Measurements from ENCODE around the gene INS.

The INS gene

DNA sequence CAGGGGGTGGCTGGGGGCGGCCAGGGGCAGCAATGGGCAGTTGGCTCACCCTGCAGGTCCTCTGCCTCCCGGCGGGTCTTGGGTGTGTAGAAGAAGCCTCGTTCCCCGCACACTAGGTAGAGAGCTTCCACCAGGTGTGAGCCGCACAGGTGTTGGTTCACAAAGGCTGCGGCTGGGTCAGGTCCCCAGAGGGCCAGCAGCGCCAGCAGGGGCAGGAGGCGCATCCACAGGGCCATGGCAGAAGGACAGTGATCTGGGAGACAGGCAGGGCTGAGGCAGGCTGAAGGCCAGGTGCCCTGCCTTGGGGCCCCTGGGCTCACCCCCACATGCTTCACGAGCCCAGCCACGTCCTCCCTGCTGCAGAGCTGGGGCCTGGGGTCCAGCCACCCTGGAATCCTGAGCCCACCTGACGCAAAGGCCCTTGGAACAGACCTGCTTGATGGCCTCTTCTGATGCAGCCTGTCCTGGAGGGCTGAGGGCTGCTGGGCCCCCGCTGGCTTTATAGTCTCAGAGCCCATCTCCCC lies at the start of gene INS:
INS (minus strand) TSS at position 474 of the 524 bp plus-strand sequence; CDS start at position 236, 238 bp downstream.
- no peak for DNase-seq (ENCODE audit: low read depth in 2 of 2)

DNA sequence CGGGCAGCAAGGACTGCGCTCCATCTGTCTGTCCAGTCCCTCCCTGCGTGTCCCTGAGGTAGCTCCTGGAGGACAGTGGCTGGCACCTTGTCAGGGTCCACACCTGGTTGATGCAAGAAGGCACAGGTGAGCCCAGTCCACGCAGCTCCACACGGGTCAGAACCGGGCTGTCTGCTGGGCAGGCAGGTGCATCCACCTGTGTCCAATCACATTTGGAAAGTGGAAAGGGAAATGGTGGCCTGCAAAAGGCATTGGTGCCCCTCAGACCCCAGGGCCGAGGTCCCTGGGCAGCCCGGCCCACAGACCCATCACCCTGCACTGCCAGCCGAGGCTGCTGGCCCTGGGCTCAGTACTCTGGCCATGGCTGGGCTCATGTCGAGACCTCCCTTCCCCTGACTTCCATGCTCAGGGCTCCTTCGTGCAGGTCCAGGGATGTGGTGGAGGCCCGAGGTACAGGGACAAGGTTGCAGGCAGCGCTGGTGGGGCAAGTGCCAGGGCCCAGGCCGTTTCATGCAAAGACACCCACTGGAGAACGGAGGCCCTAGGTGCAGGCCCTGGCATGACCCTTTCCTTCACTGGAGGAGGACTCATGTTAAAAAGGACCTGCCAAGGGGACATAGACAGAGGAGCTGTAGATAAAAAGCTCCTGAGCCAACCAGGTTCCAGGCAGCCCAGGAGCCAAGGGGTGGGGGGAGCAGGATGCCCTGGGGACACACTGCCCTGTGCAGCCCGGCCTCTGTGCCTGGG lies 49.5 kb upstream of the INS start:
- no peak for DNase-seq (ENCODE audit: low read depth in 2 of 2)

DNA sequence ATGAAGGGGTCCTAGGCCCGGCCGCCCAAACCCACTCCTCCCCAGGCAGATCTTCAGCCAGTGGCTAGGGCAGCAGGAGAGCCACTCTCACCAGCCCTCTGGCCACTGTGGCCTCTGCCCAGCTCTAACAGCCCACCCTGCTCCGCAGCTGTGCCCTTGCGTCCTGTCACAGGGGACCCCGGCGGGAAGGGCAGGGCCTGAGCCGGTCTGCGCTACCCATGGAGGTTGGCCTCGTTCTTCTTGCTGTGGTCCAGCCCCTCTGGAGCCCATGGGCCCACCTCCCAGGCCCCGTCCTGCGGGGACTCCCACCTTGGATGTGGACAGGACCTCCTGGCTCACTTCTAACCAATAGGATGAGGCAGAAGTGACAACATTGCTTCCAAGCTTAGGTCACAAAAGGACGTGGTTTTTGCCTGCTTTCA lies 48.9 kb upstream of the INS start:
- DNase-seq (ENCODE audit: low read depth in 2 of 2): no peak

DNA sequence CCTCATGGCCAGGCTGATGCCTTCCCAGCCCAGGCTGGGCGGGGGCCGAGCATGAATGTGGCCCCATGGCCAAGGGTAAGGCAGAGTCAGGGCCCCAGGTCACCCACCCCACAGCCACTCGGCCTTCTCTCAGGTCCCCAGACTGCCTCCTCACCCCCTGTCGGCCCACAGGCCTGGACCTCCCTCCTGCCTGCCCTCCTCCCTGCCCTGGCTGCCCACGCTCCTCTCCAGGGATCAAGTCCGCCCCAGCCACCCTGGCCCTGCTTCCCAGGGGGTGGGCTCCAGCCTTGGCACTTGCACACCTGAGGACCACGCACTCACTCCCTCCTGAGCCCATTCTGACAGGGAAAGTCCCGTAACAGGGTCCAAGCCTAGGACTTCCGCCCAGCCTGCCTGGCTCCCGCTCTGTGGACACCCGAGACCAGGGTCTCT lies 48.4 kb upstream of the INS start:
- DNase-seq (ENCODE audit: low read depth in 2 of 2): no peak

DNA sequence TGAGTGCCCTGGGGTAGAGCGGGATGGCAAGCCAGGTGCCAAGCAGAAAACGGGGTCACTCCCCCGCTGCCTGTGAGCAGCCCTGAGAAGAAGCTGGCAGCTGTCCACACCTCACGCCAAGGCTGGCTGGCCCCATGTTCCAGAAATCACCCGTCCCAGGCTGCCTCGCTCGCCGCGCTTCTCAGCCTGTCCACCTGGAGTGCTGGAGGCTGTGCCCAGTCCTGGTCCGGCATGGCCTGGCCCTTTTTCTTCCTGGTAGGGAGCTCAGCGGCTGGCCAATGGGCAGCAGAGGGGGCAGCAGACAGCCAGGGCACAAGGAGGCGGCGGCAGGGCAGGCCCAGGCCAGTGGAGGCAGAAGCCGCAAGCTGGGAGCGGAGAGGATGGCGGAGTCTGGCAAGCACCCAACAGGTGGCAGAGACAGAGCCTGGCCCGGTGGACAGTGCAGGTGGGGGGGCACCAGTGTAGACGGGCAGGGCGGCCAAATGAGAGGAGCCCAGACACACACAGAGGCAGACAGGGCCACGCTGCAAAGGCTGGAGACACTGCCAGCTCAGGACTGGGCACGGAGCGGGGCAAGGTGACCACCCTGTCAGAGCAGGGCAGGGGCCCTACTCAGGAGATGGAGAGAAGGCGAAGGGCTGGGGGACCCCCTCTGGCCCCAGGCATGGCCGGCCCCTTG lies 47.8 kb upstream of the INS start:
- DNase-seq (ENCODE audit: low read depth in 2 of 2): no peak

DNA sequence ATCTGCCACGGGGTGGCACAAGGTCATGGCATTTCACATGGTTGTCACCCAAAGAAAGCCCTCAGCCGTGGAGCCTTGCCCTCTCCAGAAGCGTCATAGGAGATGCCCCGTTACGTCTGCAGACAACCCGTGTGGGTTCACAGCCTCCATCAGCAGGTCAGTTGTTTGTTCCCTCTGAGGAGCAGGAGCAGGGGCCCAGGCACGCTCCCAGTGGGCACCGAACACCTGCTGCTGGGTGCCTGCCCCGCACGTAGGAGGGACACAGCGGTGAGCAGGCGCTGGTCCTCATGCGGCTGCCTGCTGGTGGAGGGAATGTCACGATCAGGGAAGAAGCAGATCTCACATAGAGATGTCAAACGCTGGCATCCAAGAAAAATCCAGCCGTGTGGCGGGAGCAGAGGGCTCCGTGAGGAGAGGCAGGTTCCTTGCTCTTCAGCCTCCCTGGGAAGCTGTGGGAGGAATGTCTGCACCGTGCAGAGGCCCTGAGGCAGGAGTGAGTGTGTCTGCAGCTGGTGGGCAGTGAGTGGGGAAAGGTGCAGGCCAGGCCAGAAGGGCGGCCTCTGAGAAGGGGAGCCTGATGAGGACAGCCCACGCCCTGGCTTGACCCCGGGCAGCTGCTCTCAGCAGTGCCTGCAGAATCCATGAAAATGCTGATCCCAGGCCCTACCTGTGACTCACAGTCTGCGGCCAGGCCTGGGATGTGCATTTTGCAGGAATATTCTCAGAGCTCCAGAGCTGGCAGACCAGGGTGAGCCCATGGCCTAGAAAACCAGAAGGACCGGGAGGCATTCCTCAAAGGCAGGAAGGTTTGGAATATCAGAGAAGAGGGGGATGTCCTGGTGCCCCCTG lies 47.0 kb upstream of the INS start:
- no peak for DNase-seq (ENCODE audit: low read depth in 2 of 2)

DNA sequence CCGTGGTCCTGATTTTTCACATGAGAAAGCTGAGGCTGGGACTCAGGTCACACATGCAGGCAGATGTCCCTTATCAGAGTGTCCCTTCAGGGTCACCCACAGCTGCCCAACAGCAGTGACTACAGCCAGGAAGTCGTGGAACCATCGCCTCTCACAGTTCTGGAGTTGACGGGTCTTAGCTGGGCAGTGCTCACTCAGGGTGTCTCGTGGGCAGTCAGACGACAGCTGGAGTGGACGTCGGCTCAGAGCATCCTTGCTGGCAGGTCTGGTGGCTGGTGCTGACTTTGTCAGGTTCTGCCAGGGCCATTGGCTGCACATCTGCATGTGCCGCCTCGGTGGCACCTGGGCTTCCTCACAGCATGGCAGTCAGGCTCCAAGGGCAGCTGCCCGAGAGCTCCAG lies 46.2 kb upstream of the INS start:
- no peak for DNase-seq (ENCODE audit: low read depth in 2 of 2)

DNA sequence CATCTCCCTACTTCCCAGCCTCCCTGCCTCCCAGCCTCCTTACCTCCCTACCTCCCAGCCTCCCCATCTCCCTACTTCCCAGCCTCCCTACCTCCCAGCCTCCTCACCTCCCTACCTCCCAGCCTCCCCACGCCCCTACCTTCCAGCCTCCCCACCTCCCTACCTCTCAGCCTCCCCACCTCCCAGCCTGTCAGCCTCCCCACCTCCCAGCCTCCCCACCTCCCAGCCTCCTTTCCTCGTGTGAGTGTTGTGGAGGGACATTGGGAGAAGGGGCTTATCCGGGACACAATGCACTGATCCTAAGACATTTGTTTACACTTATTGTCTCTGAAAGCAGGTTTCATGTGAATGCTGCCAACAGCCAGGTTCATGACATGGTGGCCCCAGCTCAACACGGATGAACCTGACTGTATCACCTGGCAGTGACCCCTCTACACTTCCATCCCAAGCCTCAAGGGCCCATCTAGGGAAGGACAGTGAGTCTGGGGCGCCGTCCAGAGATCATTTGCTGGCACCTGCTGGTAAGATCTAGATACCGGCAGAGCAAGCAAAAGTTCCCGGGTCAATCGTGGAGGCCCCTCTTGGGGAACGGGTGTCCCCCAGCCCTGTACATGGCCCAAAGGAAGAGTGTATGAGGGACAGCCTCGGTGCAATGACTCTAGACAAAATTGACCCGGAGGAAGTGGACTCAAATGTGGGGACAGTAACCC lies 45.1 kb upstream of the INS start:
- DNase-seq (ENCODE audit: low read depth in 2 of 2): no peak

DNA sequence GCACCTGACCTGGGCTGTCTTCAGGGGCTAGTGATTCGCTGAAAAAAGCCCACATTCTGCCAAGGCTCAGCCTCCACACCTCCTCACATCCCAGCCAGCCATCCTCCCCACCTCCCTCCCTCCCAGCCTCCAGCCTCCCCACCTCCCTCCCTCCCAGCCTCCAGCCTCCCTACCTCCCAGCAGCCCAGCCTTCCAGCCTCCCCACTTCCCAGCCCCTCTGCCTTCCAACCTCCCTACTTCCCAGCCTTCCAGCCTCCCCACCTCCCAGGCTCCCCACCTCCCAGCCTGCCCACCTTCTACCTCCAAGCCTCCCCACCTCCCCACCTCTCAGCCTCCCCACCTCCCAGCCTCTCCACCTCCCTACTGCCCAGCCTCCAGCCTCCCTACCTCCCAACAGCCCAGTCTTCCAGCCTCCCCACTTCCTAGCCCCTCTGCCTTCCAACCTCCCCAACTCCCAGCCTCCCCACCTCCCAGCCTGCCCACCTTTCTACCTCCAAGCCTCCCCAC lies 44.3 kb upstream of the INS start:
- no peak for DNase-seq (ENCODE audit: low read depth in 2 of 2)

DNA sequence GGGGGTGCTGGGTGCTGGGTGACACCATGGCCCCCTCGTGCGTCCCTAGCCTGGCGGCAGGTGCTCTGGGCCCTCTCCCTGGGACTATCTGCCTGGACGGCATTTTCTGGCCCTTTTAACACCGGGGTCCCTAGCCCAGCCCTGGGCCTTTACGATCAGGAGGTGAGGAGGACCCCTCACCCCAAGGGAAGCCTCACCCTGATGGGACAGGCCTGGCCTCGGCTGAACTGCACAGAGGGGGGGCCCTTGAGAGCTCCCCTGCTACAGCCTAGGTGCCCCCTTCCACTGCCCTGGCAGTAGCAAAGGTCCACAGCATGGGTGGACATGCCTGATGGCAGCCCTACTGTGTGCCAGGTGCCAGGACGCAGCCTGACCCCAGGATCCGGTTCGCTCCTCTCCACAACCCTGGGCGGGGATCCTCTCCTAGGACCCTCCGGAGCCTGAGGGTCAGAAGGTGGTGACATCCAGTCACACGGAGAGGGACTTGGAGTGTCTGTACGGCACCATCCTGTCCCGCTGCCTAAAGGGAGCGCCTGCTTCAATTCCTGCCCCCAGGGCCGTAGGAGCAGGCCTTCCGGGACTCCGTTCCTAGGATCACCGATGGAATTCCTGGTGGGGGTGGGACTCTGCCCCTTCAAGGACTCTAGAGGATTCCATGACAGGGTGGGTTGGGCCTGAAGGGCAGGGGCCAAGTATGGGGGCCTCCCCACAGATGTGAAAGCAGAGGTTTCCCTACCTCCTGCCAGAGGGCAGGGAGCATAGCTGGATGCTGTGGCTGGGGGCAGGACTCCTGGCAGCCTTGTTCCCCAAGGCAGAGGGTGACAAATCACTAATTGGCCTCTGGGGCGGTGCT lies 43.6 kb upstream of the INS start:
- no peak for DNase-seq (ENCODE audit: low read depth in 2 of 2)

DNA sequence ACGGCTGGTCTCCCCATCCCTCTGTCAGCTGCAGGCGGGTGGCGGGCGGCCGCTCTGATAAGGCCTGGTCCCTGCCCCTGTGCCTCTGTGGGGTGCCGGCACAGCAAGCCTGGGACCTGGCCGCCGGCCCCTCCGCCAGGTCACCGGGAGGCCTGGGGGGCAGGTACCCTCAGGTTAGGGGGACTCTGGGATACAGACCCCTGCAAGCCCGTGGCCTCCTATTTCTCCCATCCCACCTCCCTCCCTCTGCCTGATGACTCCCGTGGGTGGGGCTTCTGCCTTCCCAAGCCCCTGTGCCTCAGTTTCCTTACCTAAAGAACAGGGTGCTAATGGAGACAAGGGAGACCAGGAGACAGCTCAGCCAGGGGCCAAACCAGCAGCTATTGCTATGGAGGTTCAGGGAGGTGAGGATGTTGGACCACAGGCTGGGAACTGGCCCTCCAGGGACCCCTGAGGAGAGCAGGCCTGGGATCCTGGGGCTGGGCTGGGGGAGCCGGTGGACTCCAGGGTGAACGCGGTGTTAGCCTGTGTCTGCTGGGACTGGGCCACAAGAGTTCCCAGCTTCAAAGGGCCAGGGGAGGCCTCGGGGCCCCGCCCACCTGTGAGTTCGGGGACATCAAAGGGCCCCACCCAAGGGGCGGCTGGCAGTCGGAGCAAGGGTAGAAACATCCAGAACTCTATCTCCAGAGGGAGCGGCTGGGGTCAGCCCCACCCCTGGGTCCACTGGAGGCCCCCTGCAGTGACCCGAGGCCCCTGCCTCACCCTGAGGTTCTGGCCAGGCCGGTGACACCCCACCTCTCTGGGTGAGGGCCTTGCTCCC lies 42.6 kb upstream of the INS start:
- no peak for DNase-seq (ENCODE audit: low read depth in 2 of 2)

DNA sequence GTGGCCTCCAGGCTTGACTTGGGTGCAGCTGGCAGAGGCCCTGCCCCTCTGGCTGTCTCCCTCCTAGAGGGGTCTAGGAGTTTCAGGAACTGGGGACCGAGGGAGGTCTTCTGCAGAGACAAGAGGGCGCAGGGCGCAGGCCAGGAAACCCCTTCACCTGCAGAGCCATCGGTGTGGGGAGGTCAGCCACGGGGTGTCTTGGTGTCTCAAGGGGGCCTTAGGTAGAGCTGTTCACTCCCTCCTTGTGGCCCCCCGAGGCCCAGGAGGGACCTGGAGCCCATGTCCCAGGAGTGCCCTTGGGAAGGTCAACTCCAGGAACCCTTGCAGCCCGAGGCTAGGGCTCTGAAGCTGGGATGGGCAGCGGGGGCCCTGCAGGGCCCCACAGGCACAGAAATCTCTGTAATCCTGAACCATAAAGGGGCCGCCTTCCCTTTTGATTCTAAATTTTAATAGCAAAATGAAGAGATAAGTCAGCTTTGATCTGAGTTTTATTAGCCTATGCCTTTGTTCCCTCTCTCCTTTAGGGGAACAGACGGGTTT lies 42.0 kb upstream of the INS start:
- DNase-seq (ENCODE audit: low read depth in 2 of 2): no peak

DNA sequence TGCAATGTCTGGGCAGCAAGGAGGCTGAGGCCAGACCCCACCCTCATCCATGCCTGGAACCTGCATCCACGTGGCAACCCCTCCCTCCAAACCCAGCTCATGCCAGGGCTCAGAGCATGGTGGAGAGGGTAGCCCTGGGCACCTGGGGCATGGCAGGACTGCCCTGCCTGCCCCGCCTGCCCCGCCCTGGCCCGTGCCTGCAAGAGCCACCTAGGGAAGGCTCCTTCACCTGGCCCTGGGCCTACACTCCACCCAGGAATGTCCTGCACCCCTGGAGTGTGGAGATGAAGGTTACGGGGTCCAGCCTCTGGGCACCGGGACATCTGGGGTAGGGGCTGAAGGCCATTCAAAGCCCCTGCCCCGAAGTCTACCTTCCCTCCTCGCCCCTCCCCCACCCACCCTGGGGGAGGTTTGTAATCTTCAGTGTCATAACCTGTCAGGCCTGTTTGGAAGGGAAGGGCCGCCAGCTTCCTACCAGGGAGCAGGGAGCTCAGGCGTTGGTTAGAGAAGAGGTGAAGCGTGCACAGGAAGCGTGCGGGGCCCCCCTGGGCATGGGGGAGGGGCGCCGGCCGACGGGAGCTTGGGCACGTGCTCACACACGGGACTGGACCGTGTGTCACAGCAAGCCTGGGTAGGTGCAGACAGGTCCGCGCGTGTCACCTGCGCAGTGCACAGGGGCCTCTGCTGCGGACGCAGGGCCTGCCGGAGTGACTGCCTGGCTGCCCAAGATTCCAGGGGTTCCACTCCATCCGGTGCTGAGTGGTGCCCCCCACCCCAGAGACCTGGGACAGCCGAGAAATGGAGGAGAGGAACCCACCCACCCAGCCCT lies 41.3 kb upstream of the INS start:
- DNase-seq (ENCODE audit: low read depth in 2 of 2): no peak

DNA sequence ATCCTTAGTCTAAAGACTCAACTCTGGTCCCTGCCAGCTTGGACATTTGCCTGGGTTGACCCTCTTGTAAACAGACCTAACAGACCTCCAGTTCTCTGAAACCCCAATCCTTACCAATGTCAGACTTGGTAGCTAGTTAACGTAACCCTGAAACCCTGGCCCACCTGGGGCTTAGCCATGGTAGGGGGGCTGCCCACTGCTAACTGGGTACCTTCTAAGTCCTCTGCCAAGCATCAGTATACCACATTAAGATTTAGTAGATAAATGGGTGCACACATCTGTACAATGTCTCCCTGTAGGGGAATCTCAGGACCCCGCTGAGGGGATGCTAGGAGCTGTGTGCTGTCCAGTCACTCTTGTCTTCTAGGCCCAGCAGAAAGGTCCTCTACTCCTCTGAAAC lies 40.5 kb upstream of the INS start:
- no peak for DNase-seq (ENCODE audit: low read depth in 2 of 2)

DNA sequence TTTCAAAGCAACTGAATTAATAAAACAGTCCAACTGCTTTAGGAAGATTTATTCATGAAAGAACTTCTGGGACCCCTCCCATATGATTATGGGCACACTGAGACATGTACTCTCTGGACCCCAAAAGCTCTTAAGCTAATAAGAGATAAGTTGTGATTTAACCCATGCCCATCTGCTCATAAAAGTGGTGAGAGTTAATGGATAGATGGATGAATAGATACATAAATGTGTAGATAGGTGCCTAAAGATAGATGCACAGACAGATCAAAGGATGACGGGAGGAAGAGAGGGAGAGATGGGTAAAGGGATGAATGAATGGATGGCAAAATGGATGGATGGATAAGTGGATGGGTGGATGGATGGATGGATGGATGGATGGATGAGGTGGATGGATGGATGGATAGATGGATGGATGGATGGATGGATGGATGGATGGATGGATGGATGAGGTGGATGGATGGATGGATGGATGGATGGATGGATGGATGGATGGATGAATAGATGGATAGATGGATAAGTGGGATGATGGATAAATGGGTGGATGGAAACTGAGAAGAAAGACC lies 40.0 kb upstream of the INS start:
- no peak for DNase-seq (ENCODE audit: low read depth in 2 of 2)

DNA sequence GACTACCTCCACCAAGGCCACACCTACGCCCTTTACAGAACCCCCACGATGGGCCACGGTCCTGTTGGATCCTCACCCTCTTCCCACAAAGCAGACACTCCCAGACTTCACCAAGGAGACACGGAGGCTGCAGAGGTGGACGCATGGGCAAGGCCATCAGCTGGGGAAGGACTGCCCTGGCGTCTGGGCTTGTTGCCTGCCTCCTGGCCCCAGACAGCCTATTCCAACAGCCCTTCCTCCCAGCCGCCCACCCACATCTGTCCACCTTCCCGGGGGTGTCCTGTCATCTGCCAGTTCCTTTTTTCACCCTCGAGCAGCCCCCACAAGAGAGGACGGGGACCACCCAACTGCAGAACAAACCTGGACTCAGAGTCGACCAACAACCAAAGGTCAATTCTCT lies 39.5 kb upstream of the INS start:
- DNase-seq (ENCODE audit: low read depth in 2 of 2): no peak

DNA sequence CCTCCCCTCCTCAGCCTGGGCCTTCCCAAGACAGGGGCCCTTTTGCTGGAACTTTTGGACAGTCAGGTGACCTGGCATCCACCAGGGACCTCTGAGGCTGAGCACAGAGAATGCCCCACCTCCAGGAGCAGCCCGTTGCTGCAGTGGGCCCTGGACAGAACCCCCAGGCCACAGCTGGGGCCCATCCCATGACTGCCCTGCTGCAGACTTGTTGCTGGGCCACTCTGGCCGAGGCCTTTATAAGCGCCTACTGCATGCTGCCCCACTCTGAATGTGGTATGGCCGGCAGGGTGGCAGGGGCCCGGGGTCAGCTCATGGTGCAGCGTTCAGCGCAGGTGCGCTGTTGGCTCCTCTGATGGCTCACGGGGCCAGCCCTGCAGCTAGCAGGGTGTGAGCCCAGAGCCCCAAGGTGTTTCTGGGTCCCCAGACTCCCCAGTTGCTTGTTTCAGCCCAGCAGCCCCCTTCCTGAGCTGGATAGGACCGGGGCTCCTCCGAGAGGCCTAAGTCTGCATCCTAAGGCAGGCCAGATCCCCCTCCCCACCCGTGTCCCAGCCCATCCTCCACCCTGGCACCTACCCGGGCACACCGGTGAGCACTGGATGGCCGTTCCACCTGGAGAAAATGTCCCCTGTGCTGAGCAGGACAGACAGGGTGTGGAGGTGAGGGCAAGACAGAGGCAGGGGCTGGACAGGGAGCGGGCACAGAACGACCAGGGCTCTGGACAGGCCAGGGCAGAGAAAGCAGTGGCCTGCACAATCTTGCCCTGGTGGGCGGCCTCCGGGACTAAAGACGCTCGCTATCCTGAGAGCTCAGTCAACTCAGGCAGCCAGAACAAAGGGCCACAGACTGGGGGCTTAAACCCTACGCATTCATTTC lies 38.7 kb upstream of the INS start:
- no peak for DNase-seq (ENCODE audit: low read depth in 2 of 2)

Data from stimulated activated CD8-positive, alpha-beta memory T cell treated with anti-CD3 and anti-CD28 coated beads, Interleukin-2, amount 100 ng/mL, for 48 hours (primary cell).